Lung (tissue), 12 donors: ENCODE data around the gene CORO1C. TPM values are rescaled to one million over a fixed set of nuclear protein-coding genes. Genes with fewer than 3 reads are reported as not detected.

Experiments used
- ATAC-seq: fragments of 200-7000 bp; cut with Tn5 transposase; one replicate; pipeline ENCODE4 v1.9.1; 2020; ENCODE audit warnings: moderate number of reproducible peaks; ENCODE audit not compliant: insufficient read depth, low FRiP score
- DNase-seq, 3 donors: peaks; one replicate each; pipeline ENCODE4 v3.0.0-alpha.2; 2013 to 2017
- H3K27ac ChIP-seq, 2 donors: one replicate each; pipeline ENCODE4 v1.5.1; 2013; ENCODE audit warnings: mild to moderate bottlenecking in 2 of 2, moderate library complexity in 2 of 2, control low read depth in 1 of 2, inconsistent platforms in 1 of 2, low read depth in 1 of 2, low read length in 1 of 2
- H3K27me3 ChIP-seq, 3 donors: one replicate each; pipeline ENCODE4 v1.5.1; 2013; ENCODE audit warnings: low read length in 2 of 3; ENCODE audit not compliant: control insufficient read depth in 3 of 3, insufficient read depth in 3 of 3
- H3K36me3 ChIP-seq, 4 donors: one replicate each; pipeline ENCODE4 v1.5.1; 2013; ENCODE audit warnings: low read length in 4 of 4, mild to moderate bottlenecking in 1 of 4, moderate library complexity in 1 of 4; ENCODE audit not compliant: control insufficient read depth in 4 of 4, insufficient read depth in 4 of 4
- H3K4me1 ChIP-seq, 5 donors: one replicate each; pipeline ENCODE4 v1.5.1; 2013; ENCODE audit warnings: low read length in 5 of 5, mild to moderate bottlenecking in 2 of 5, moderate library complexity in 1 of 5; ENCODE audit not compliant: control insufficient read depth in 5 of 5, insufficient read depth in 5 of 5
- H3K4me3 ChIP-seq: one replicate; pipeline ENCODE4 v1.5.1; 2013; ENCODE audit warnings: mild to moderate bottlenecking, control low read depth, moderate library complexity
- H3K9ac ChIP-seq, 2 donors: one replicate each; pipeline ENCODE4 v1.5.1; 2013; ENCODE audit warnings: low read length in 2 of 2, control low read depth in 1 of 2; ENCODE audit not compliant: insufficient read depth in 1 of 2
- H3K9me3 ChIP-seq, 4 donors: one replicate each; pipeline ENCODE4 v1.5.1; 2013; ENCODE audit warnings: low read length in 3 of 4, mild to moderate bottlenecking in 1 of 4, moderate library complexity in 1 of 4; ENCODE audit not compliant: control insufficient read depth in 4 of 4, insufficient read depth in 3 of 4
- WGBS, 2 donors: extraction: QIAGEN DNeasy Blood & Tissue Kit; methylation state at CpG; one replicate each; pipeline ENCODE4 v1.1.7; 2013; 5-methylcytosine and 5-hydroxymethylcytosine counted together
- polyA plus RNA-seq, 2 donors: library from polyadenylated mRNA; stranded (reverse); fragments of 200-250 nt; gene quantifications; one replicate each; pipeline ENCODE4 v1.2.1, GENCODE V29; 2013
- total RNA-seq, 2 donors: library from RNA; depleted of rRNA in 1 of 2; stranded (reverse); fragments of >200 nt in 1 of 2; gene quantifications; one replicate each; pipeline ENCODE4 v1.2.1, GENCODE V29; 2014 to 2021
- TF ChIP-seq, protein P1 (sequence below): IDR thresholded peaks from 2 replicates; pipeline ENCODE4 v1.5.1; 2012; ENCODE audit warnings: mild to moderate bottlenecking; ENCODE audit errors: control extremely low read depth, extremely low read depth
- donor health status: control.
- donor health status: control.
- donor health status: Bipolar disorder and iron deficiency.
- donor health status: healthy.
- donor health status: DM: yes; HTN: yes; CAD: no.

Gene CORO1C
- total and polyA plus RNA-seq, 4 donors = 36.4 to 227 (median 105) TPM

DNA sequence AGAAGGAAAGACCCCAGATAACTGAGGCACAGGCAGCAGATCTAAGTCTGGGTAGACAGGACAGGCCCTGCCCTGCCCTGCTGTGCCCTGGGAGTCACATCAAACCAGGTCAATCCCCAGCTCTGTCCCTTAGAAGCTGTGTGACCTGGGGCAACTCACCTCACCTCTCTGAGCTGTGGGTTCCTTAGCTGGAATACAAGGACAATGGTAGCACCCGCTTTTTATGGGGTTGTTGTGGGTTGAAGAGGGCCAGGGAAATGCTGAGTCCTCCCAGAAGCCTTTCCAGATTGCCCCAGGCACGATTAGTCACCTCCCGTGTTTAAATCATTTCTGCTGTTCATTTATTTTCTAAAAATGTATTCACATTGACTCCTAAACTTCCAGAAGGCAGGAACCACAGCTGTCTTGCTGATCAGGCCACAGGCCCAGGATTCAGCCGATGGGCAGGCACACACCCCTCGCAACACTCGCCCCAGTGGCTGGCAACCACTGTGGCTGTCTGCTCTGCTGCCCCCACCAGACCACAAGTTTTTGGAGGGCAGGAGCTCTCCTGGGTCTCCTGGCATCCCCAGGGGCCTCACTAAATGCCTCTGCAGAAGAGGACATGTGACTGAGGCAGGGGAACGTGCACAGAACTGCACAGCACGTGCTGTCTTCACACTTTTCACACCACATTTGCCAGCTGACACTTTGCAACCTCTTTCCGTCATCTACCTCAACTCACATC, 100.7 kb downstream of the CORO1C start:
- H3K27me3 ChIP-seq = no peaks in the 10 kb centered on the region

DNA sequence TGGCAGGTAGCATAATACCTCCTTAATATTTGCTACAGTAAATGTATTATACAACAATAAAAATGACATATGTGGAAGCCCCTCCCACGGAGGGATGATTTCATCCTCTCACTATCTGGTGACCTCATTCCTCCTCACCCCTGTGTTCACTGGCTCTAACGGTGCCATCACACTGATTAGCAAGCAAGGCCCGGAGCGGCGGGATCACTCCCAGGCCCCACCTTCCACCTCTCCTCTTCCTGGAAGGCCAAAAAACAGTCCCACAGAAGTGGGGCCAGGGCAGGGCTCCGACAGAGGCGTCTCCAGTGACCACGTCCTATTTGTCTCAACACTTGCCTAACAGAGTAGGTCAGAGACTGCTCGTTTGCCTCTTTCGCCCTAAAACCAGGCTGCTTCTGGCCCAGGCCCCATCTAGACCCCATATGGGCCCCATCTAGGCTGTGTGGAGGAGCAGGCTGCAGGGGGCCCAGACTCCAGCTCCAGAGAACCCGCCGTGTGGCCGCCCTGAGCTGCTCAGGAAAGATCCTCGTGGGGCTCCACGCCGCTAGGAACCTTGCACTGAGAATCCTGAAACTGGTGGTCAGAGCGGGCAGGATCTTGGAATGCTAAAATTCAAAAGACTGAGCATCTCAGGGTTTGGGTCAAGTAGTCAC, 101.4 kb downstream of the CORO1C start:
- ATAC-seq = peak; percentile 16
- TF ChIP-seq, protein P1, sequence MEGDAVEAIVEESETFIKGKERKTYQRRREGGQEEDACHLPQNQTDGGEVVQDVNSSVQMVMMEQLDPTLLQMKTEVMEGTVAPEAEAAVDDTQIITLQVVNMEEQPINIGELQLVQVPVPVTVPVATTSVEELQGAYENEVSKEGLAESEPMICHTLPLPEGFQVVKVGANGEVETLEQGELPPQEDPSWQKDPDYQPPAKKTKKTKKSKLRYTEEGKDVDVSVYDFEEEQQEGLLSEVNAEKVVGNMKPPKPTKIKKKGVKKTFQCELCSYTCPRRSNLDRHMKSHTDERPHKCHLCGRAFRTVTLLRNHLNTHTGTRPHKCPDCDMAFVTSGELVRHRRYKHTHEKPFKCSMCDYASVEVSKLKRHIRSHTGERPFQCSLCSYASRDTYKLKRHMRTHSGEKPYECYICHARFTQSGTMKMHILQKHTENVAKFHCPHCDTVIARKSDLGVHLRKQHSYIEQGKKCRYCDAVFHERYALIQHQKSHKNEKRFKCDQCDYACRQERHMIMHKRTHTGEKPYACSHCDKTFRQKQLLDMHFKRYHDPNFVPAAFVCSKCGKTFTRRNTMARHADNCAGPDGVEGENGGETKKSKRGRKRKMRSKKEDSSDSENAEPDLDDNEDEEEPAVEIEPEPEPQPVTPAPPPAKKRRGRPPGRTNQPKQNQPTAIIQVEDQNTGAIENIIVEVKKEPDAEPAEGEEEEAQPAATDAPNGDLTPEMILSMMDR = no peak
- Histone ChIP-seq H3K9me3 (no peaks in the 10 kb centered on the region), H3K27ac (peak overlapping the region in 1 of 2 donors; percentile 78), H3K36me3 (no peaks in the 10 kb centered on the region), H3K9ac (no peak overlapping the region), H3K4me1 (peaks cover 0 to 15% (median 13%) of the 10 kb centered on the region in 5 donors), H3K4me3 (no peak overlapping the region), H3K27me3 (no peaks in the 10 kb centered on the region)
- WGBS, 2 donors = 46 to 51% methylated on average over 17 of the region's 17 CpGs
- DNase-seq = no peak

More for the DNA sequence above, 100.7 kb downstream of the CORO1C start:
- DNase-seq (no peak), ATAC-seq (no peak)
- Histone ChIP-seq H3K27ac (peak overlapping the region in 1 of 2 donors; percentile 78), H3K4me3 (no peak overlapping the region), H3K36me3 (no peaks in the 10 kb centered on the region), H3K9me3 (no peaks in the 10 kb centered on the region), H3K9ac (no peak overlapping the region), H3K4me1 (peaks cover 0 to 19% (median 15%) of the 10 kb centered on the region in 5 donors)
- 46 to 66% methylated on average over 9 of the region's 9 CpGs for WGBS, 2 donors
- TF ChIP-seq, protein P1 = no peak

DNA sequence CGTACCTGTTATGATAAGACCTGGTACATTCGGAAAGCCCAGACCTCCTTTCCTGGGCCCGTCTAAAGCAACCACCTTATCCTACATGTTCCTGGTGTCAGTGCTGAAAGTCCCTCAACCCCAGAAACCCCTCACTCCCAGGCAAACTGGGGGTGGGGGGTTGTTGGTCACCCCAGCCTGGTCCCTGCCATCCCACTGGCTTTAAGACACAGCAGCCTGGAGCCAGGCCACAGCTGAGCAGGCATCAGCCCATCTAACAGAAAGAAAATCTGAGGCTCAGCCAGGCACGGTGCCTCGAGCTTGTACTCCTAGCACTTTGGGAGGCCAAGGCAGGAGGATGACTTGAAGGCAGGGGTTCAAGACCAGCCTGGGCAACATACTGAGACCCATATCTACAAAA, 102.2 kb downstream of the CORO1C start:
- H3K4me3 ChIP-seq = no peak overlapping the region
- no peak for DNase-seq
- no peak overlapping the region for H3K9ac ChIP-seq

More for the DNA sequence above, 102.2 kb downstream of the CORO1C start:
- Histone ChIP-seq H3K27me3 (no peaks in the 10 kb centered on the region), H3K9me3 (no peaks in the 10 kb centered on the region), H3K27ac (peak overlapping the region in 1 of 2 donors; percentile 89), H3K4me1 (peaks cover 0 to 13% (median 12%) of the 10 kb centered on the region in 5 donors), H3K36me3 (no peaks in the 10 kb centered on the region)
- ATAC-seq = no peak
- TF ChIP-seq, protein P1 = no peak
- 73 to 76% methylated on average over 5 of the region's 5 CpGs for WGBS, 2 donors
